B cell (primary cell): ENCODE data around the gene SDC1. TPM values are rescaled to one million over a fixed set of nuclear protein-coding genes. Genes with fewer than 3 reads are reported as not detected.

ENCODE experiments used
- ATAC-seq: fragments of 200-7000 bp; cut with Tn5 transposase; one replicate; pipeline ENCODE4 v1.10.0; 2021; ENCODE audit warnings: low read depth, mild to moderate bottlenecking, moderate number of reproducible peaks, moderate library complexity
- CTCF ChIA-PET: fragments of 350-600 bp; sonication (Branson Sonifier 250); formaldehyde crosslinking; loops from one replicate; lab custom pipeline; 2021; ENCODE audit warnings: antibody characterized with exemption, inconsistent platforms; lab: Charles Lee
- POLR2A ChIA-PET: fragments of 350-600 bp; sonication (Branson Sonifier 250); formaldehyde crosslinking; loops from one replicate; lab custom pipeline; 2021; ENCODE audit warnings: antibody characterized with exemption; lab: Charles Lee
- DNase-seq: peaks from one replicate; pipeline ENCODE4 v3.0.0; 2013
- H2AFZ ChIP-seq: 2 replicates; pipeline ENCODE4 v1.6.1; 2012; ENCODE audit warnings: mild to moderate bottlenecking, low read depth, low read length; ENCODE audit not compliant: insufficient read depth, poor library complexity, severe bottlenecking
- H3K27ac ChIP-seq, 2 donors: 1 replicate in 1 of 2; 2 replicates in 1 of 2; pipeline ENCODE4 v1.5.1; 2012 to 2013; ENCODE audit warnings: low read length in 2 of 2, mild to moderate bottlenecking in 2 of 2, moderate library complexity in 1 of 2
- H3K27me3 ChIP-seq, 4 experiments: fragments of 200-600 bp in 1 of 4; sonication (generic) in 1 of 4; replicated peaks in 1 of 4; 1 replicate in 2 of 4; 2 replicates in 2 of 4; pipeline versions ENCODE4 v1.6.1 to v1.7.0; 2013 to 2016; ENCODE audit warnings: low read length in 3 of 4, mild to moderate bottlenecking in 2 of 4, mixed read lengths in 1 of 4, moderate library complexity in 1 of 4; ENCODE audit not compliant: insufficient read depth in 4 of 4, control insufficient read depth in 3 of 4; ENCODE audit errors: control extremely low read depth in 1 of 4
- H3K36me3 ChIP-seq, 2 experiments: replicated peaks in 1 of 2; 1 replicate in 1 of 2; 2 replicates in 1 of 2; pipeline versions ENCODE4 v1.6.1 to v1.7.1; 2013; ENCODE audit warnings: low read length in 1 of 2; ENCODE audit not compliant: insufficient read depth in 2 of 2, control insufficient read depth in 1 of 2; ENCODE audit errors: control extremely low read depth in 1 of 2, extremely low read depth in 1 of 2
- H3K4me1 ChIP-seq, 2 donors: fragments of 200-600 bp in 1 of 2; sonication (generic) in 1 of 2; 1 replicate in 1 of 2; 2 replicates in 1 of 2; pipeline versions ENCODE4 v1.5.1 to v1.6.1; 2013 to 2017; ENCODE audit warnings: low read length in 2 of 2; ENCODE audit not compliant: control insufficient read depth in 2 of 2, insufficient read depth in 2 of 2
- H3K4me2 ChIP-seq: replicated peaks from 2 replicates; pipeline ENCODE3; 2012; ENCODE audit warnings: mild to moderate bottlenecking, low read depth, low read length; ENCODE audit not compliant: poor library complexity, severe bottlenecking
- H3K4me3 ChIP-seq, 5 experiments: fragments of 200-600 bp in 1 of 5; sonication (generic) in 1 of 5; 1 replicate in 3 of 5; 2 replicates in 2 of 5; pipeline versions ENCODE4 v1.5.1 to v1.7.0; 2011 to 2016; ENCODE audit warnings: low read length in 4 of 5, mild to moderate bottlenecking in 4 of 5, low read depth in 2 of 5, control low read depth in 1 of 5, moderate library complexity in 1 of 5; ENCODE audit not compliant: insufficient read depth in 1 of 5; ENCODE audit errors: control extremely low read depth in 1 of 5, extremely low read depth in 1 of 5
- H3K79me2 ChIP-seq: fragments of 200-600 bp; sonication (generic); one replicate; pipeline ENCODE4 v1.6.0; 2016; ENCODE audit warnings: low read length; ENCODE audit not compliant: control insufficient read depth, insufficient read depth
- H3K9ac ChIP-seq: fragments of 200-600 bp; sonication (generic); 2 replicates; pipeline ENCODE4 v1.6.1; 2017; ENCODE audit warnings: mild to moderate bottlenecking, low read length, moderate library complexity
- H3K9me3 ChIP-seq, 3 donors: one replicate each; pipeline versions ENCODE4 v1.6.1 to v1.7.1; 2013; ENCODE audit warnings: low read length in 2 of 3; ENCODE audit not compliant: control insufficient read depth in 2 of 3, insufficient read depth in 1 of 3; ENCODE audit errors: control extremely low read depth in 1 of 3
- H4K20me1 ChIP-seq: 2 replicates; pipeline ENCODE4 v1.6.0; 2012; ENCODE audit warnings: mild to moderate bottlenecking, low read length; ENCODE audit not compliant: insufficient read depth, control insufficient read depth, poor library complexity, severe bottlenecking
- H3K27ac Mint-ChIP-seq: one replicate; pipeline ENCODE4 v1.8.0; 2021; ENCODE audit warnings: mixed read lengths
- H3K27me3 Mint-ChIP-seq: one replicate; pipeline ENCODE4 v1.8.0; 2021; ENCODE audit warnings: mixed read lengths
- H3K4me1 Mint-ChIP-seq: one replicate; pipeline ENCODE4 v1.8.0; 2021; ENCODE audit warnings: mixed read lengths
- H3K4me3 Mint-ChIP-seq: one replicate; pipeline ENCODE4 v1.8.0; 2021; ENCODE audit warnings: mixed read lengths
- H3K9me3 Mint-ChIP-seq: one replicate; pipeline ENCODE4 v1.8.0; 2022; ENCODE audit warnings: mixed read lengths; ENCODE audit not compliant: insufficient read depth
- CTCF ChIP-seq: fragments of 200-600 bp; IDR thresholded peaks from one replicate; pipeline ENCODE4 v1.8.0; 2022; ENCODE audit warnings: antibody characterized with exemption, mild to moderate bottlenecking
- EZH2 ChIP-seq: IDR thresholded peaks from 2 replicates; pipeline ENCODE4 v1.6.1; 2012; ENCODE audit warnings: borderline replicate concordance, low read depth, mild to moderate bottlenecking, moderate library complexity, low read length; ENCODE audit not compliant: insufficient read depth, poor library complexity, severe bottlenecking
- WGBS: methylation state at CpG from one replicate; pipeline ENCODE4 v1.1.5; 2013; ENCODE audit warnings: missing lambda C conversion rate; ENCODE audit not compliant: insufficient coverage; 5-methylcytosine and 5-hydroxymethylcytosine counted together
- intact Hi-C: fragments of 100-400 bp; cut with micrococcal nuclease; formaldehyde crosslinking; loops from one replicate; pipeline ENCODE4 v1.10.0; 2022
- polyA plus RNA-seq: library from polyadenylated mRNA; depleted of rRNA; stranded (reverse); fragments of >200 nt; gene quantifications from 2 replicates; pipeline ENCODE4 v1.2.3, GENCODE V29; 2012
- total RNA-seq, 2 donors: library from RNA; stranded (reverse); fragments of 120-200 nt in 1 of 2; gene quantifications; 1 replicate in 1 of 2; 2 replicates in 1 of 2; pipeline versions ENCODE4 v1.2.3 to v1.2.4, GENCODE V29; 2013 to 2022

The SDC1 gene
- total and polyA plus RNA-seq, 2 donors (not counting 1 experiment from before 2014, with no cell fraction given): 0.22 TPM; not detected in 1

- H3K9me3 Mint-ChIP-seq: no peaks in the 10 kb centered on the region
- Histone ChIP-seq H3K4me2 (no peak overlapping the region), H3K4me3 (no peak overlapping the region), H3K9me3 (peaks cover 0 to 8% (median 0%) of the 10 kb centered on the region in 3 donors), H3K36me3 (no peaks in the 10 kb centered on the region), H3K27me3 (no peaks in the 10 kb centered on the region), H2AFZ (no peak overlapping the region), H3K27ac (no peak overlapping the region), H3K79me2 (no peaks in the 10 kb centered on the region), H3K4me1 (no peaks in the 10 kb centered on the region), H3K9ac (no peak overlapping the region), H4K20me1 (no peaks in the 10 kb centered on the region)
- CTCF ChIA-PET: no interaction called here
- intact Hi-C loops: no loop called here
- peaks cover 7% of the 10 kb centered on the region for H3K4me1 Mint-ChIP-seq
- ATAC-seq (no peak), DNase-seq (no peak)
- WGBS: 100% methylated on average over 3 of the region's 10 CpGs
- TF ChIP-seq CTCF (no peak), EZH2 (no peak)
- peaks cover 7% of the 10 kb centered on the region for H3K27me3 Mint-ChIP-seq
- no peak overlapping the region for H3K27ac Mint-ChIP-seq
- POLR2A ChIA-PET: no interaction called here
- no peak overlapping the region for H3K4me3 Mint-ChIP-seq
Measured at GRCh38 chr2:20203072-20203471, 21.9 kb downstream of the SDC1 start.

- Histone ChIP-seq H3K9me3 (peaks cover 0 to 8% (median 0%) of the 10 kb centered on the region in 3 donors), H3K9ac (no peak overlapping the region), H3K4me3 (no peak overlapping the region), H3K79me2 (no peaks in the 10 kb centered on the region), H3K4me1 (no peaks in the 10 kb centered on the region), H2AFZ (no peak overlapping the region), H3K4me2 (no peak overlapping the region), H4K20me1 (no peaks in the 10 kb centered on the region), H3K27ac (no peak overlapping the region), H3K27me3 (no peaks in the 10 kb centered on the region), H3K36me3 (no peaks in the 10 kb centered on the region)
- Mint-ChIP-seq H3K4me3 (no peak overlapping the region), H3K27me3 (peaks cover 7% of the 10 kb centered on the region), H3K4me1 (peaks cover under 1% of the 10 kb centered on the region), H3K27ac (no peak overlapping the region), H3K9me3 (no peaks in the 10 kb centered on the region)
- POLR2A ChIA-PET: no interaction called here
- WGBS: 96% methylated on average over 16 of the region's 17 CpGs
- CTCF ChIA-PET: no interaction called here
- DNase-seq (no peak), ATAC-seq (no peak)
- TF ChIP-seq CTCF (no peak), EZH2 (no peak)
- intact Hi-C loops: no loop called here
Measured at GRCh38 chr2:20201671-20202070, 23.3 kb downstream of the SDC1 start.
